Activated CD4-positive, alpha-beta T cell treated with anti-CD3 and anti-CD28 coated beads, Interleukin-2, amount 50 U/mL, for 24 hours (primary cell): ENCODE measurements around the gene GLB1L3.
"Not testable (repeated sequence)": the region's sequence is repeated elsewhere in the genome, so short reads cannot be mapped to it uniquely, and the experiment has no call there.

ENCODE experiments used
- DNase-seq, 2 donors: peaks; one replicate each; pipeline ENCODE4 v3.0.0-alpha.2; 2020; ENCODE audit warnings: low read depth in 1 of 2, low spot score in 1 of 2

GLB1L3 gene

DNA sequence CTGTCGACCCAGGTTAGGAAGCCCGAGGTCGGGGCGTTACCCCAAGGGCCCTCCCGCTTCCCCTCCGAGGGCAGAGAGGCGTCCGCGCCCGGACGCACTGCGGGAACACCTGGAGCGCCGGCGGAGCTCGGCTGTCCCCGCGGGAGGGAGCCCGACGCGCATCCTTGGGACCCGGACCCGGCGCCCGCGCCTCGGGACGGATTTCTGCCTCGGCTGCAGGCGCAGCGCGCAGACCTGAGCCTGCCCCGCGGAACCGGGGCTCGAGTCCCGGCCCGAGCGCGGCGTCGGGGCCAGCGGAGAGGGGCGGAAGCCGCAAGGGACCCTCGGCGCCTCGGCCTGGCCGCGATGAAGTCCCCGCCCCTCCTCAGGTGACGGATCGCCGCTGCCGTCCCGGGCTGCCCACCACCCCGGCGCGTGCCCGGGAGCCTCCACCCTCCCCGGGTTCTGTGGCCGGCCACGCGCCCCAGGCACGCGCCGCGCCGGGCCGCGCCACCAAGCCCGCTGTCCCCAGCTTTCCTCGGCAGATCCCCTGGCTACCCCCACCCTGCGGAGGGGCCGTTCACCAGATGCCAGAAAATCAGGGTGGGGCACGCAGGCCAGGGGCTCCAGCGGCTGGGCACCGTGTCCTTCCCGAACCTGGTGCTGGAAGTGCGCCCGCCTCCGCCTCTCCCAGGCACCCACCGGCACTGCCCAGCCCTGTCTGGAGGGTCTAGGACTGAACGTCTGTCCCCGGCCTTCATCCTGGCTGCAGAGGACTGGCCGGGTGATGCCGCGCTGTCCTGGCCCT is 410 bp downstream of the GLB1L3 start:
- no peak for DNase-seq

DNA sequence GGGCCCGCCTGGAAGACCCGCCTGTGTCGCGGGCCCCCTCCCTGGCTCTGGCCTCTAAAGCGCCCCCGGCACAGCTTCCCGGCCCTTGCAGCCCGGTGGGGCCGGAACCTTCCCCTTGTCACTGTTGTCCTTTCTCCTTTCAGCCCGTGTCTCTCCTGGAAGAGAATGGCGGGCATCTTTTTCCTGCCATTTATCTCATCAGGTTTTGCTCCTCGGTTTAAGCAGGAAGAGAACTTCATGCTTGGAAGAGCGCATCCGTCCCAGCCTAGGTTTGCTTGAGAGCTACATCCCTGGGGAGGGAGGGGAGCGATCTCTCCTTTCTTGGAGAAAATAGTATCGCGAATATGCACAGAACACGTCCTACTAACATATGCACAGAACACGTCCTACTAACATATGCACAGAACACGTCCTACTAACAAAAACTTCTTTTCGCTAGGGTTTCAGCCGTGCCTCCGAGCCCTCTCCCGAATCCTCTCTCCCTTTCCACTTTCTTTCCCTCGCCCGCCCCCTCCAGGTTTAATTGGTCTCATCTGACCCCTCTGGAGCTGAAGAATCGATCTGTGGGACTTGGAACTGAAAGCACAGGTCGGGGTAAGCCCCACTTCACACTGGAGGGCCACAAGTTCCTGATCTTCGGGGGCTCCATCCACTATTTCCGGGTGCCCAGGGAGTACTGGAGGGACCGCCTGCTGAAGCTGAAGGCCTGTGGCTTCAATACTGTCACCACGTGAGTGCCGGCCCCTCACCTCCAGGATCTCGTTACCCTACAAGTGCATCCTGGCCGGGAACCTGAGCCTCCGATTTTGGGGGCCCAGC is 1.2 kb downstream of the GLB1L3 start:
- no peak for DNase-seq

DNA sequence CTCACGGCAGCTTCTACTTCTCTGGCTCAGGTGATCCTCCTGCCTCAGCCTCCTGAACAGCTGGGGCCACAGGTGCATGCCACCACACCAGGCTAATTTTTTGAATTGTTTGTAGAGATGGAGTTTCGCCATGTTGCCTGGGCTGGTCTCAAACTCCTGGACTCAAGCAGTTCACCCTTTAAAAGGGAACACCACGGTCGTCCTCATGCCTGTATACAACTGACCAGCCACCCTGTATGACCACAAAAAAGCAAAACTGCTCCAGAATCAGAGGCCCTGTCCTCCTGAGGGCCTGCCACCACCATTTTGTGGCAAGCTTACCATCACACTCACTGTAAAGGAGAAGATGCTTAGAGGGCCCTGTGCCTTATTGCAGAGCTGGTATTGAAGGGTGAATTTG is 2.2 kb downstream of the GLB1L3 start:
- DNase-seq = no peak

DNA sequence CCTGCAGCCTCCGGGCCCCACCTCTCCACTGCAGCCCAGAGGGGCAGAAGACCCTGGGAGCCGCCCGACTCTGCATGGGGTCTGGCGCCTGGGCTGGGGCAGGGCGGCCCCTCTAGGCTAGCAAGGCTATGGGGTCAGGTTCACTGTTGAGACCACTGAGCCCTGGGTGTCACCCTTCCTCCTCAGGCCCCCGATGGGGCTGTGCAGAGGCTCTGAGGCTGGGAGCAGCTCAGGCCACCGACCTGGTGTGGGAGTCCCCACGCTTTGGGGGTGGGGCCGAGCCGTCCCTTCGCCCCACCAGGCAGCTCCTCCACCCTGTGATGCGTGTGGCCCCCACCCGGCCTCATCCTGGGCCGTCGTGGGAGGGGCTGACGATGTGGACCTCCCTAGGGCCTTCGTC is 5.5 kb downstream of the GLB1L3 start:
- DNase-seq = not testable (repeated sequence)

DNA sequence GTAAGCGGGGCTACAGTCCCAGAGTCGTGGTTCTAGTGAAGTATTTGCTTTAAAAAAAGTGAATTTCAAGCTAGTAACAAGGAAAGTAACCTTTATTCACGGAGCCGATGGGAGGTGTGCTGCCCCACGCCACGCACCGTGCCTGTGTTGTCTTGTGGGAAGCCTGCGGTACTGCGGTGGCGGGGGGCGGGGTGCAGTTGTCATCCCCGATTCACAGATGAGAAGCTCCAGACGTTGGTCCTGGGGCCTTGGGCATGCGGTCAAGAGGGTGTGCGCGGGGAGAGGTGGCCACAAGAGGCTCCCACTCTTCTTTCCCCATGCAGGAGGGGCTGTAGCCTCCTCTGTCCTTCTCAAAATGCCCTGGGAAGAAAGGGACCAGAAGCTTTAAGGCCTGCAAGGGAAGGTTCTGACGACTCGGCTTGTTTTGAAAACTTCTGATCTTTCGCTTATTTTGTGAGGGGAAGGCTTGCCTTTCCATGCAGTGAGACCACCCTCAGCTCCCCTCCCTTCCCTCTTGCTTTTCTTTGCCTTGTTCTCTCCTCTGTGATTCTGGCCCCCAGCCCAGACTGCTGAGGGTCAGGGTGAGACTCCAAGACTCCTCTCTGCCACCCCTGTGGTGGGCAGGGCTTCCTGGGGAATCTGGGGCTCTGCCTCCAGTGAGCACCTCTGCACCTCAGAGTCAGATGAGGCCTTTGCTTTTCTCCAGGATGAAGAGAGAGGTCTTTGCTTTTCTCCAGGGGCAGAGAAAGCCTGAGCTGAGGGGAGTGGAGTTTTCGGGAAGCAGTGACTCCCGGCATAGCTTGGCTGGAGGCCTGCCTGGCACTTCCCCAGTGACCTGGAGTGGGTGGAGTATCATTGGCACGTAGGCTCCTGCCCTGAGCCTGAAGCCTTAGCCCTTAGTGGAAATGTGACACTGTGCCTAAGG is 6.2 kb downstream of the GLB1L3 start:
- DNase-seq = no peak

DNA sequence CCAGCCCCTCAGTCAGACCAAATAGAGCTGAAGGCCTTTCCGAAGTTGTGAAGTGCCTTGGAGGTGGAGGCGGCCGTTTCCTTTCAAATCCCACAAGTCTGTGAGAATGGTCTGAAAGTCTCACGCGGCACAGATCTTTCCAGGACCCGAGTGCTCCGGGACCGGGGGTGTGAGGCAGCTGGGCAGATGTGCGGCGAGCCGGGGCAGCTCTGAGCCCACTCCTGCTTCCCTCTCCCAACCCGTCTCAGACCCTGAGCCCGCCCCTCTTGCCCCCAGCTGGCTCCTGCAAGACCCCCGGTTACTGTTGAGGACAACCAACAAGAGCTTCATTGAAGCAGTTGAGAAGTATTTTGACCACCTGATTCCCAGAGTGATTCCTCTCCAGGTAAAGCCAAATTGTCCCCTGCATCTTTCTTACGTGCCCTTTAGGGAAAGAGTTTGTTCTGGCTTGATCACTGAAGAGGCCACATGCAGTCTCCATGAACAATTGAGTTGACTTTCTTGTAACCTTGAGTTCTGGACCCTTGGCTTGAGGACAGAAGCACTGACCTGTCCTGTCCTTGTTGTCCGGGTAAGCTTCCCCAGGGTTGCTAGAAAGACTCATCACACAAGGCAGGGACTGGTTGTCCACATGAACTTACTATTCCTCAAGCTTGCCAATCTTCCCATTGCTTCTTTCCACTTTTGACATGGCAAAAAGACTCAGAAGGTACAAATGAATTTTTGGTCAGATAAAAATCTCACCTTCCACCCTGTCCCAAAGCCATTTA is 7.5 kb downstream of the GLB1L3 start:
- DNase-seq = no peak

DNA sequence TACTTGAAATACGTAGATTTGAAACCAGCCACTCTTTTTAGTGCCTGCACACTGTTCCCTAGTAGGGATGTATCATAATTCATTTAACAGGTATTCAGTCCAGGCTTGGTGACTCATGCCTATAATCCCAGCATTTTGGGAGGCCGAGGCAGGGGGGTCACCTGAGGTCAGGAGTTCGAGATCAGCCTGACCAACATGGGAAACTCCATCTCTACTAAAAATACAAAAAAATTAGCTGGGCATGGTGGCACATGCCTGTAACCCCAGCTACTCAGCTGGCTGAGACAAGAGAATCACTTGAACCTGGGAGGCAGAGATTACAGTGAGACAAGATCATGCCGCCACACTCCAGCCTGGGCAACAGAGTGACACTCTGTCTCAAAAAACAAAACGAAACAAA is 8.2 kb downstream of the GLB1L3 start:
- not testable (repeated sequence) for DNase-seq

DNA sequence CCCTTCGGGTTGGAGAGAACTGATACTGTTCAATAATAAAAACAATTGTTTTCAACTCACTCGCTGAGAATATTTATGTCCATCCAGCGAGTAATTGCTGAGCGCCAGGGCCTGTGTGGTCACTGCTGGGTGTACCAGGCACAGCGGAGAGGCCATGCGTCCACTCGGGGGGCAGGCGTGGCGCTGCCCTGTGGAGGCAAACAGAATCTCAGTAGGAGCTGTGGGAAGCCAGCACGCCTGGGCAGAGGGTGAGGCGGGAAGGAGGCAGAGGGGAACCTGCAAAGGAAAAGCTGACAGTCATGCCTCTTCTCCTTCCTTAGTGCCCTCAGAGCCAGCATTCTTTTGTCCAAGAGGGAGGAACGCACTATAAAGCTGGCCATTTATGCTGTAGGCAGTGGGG is 11.4 kb downstream of the GLB1L3 start:
- no peak for DNase-seq

DNA sequence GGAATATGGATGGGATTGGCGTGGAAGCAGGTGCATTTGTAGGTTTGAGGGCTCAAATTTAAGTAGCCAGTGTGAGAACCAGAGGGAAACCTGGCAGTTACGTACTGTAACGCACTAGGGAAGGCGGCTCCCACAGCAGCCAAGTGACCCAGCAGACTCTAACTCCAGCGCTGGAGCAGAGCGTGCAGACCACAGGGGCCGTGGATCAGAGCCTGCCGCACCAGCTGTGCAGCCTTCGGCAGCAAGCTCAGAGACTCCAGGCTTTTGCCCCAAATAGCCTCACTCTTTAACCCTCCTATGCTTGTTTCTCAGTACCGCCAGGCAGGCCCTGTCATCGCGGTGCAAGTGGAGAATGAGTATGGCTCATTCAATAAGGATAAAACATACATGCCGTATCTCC is 12.3 kb downstream of the GLB1L3 start:
- no peak for DNase-seq

DNA sequence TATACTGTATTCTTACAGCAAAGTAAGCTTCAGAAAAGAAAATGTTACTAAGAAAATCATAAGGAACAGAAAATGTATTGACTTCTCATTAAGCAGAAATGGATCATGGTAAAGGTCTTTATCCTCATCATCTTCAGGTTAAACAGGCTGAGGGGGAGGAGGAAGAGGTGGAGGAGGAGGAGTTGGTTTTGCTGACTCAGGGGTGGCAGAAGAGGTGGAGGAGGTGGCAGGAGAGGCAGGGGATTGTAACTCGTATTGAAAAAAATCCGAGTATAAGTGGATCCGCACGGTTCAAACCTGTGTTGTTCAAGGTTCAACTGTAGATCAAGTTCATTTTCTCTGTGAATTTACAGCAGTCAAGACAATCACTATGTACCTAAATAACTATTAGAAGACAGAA is 13.0 kb downstream of the GLB1L3 start:
- no peak for DNase-seq

DNA sequence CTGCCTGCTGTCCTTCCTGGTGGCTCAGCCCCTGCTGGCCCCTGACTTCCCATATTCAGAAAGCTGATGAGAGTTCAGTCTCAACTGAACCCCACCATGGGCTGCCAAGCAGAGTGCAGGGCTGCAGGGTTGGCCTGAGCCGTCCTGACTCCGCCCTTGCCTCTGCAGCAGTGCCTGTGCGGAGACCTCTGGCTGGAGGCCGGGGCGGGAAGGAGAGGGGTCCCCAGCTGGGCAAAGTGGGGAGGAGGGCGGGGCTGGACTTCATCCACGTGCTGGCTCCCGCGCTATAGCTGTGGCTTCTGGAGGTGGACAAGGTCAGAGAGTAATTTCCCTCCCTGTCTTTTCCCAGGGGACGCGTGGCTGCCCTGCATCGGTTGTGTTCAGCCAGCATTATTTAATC is 13.6 kb downstream of the GLB1L3 start:
- no peak for DNase-seq

DNA sequence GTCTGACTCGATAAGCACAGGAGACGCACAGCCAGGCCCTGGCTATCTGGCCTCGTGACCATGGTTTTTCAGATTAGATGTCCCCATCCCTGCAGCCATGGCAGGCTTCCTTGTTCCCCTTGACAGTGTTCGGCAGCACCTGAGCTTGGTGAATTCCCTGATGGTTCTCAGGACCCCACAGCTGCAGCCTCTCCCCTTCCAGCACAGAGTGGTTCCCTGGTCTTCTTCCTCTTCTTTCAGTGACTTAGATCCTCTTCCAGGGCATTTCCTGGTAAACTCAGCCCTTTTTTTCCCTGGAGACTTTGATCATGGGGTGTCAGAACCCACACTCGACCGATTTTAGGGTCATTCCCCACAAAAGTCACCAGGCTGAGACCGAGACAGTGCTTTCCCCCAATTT is 14.5 kb downstream of the GLB1L3 start:
- DNase-seq = no peak

DNA sequence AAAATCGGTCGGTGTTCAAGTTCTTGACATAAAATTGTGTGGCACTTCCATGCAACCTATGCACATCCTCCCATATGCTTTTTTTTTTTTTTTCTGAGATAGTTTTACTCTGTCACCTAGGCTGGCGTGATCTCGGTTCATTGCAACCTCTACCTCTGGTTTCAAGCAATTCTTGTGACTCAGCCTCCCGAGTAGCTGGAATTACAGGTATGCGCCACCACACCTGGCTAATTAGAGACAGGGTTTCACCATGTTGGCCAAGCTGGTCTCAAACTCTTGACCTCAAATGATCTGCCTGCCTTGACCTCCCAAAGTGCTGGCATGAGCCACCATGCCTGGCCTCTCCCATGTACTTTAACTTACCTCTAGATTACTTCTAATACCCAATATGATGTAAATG is 15.0 kb downstream of the GLB1L3 start:
- DNase-seq = no peak

DNA sequence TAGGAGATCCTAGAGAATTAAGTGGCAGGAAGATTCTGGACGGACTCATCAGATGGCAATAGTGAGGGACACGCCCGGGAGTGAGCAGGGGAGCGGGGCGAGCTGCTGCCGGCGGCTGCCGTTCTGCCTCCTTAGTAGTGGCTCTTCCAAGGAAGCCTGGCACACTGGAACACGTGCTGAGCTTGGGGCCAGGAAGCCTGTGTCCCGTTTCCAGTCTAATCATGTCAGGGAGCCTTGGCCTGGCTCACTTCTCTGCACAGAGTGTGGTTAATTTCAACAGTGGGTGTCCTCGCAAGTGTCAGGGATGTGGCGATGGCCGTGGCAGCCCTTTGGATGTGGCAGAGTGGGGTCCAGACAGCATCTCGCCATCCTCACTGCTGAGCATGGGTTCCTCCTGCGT is 16.5 kb downstream of the GLB1L3 start:
- DNase-seq = no peak

DNA sequence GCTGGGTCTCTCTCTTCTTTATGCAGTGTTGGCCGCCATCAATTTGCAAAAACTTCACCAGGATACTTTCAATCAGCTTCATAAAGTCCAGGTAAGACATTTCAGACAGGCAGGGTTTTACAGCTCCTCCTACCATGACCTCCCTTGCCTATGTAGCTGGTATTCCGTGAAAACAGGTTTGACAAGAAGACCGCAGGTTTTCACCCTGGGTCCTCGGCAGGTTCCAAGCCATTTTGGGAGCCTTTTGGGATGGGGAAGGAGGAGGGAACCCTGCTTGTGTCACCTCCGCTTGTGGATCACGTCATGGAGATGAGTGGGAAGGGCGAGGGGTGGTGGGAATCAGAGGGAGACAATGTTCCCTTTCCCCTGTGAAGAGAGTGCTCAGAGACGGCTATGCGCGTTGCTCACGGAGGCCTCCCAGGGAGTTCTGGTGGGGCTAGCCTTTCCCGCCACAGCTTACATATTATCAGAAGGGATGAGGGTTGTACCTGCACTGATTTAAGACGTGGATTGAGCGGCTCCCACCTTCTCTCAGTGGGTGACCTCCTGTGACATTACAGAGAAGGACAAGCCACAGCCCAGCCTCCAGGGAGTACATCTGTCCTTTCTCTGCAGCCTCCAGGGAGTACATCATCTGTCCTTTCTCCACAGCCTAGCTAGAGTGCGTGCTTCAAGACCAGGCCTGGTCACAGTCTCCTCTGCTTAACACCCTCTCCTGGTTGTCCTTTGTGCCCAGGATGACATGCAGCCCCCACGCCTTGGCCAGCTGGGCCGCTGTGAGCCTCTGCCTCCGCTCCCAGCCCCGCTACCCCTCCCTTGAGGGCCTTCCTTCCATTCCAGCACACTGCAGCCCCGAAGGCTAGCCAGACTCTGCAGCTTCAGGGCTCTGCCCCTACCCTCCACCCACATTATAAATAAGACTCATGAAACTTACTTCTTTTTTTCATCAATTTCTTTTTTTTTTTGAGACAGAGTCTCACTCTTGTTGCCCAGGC is 17.2 kb downstream of the GLB1L3 start:
- DNase-seq = no peak

DNA sequence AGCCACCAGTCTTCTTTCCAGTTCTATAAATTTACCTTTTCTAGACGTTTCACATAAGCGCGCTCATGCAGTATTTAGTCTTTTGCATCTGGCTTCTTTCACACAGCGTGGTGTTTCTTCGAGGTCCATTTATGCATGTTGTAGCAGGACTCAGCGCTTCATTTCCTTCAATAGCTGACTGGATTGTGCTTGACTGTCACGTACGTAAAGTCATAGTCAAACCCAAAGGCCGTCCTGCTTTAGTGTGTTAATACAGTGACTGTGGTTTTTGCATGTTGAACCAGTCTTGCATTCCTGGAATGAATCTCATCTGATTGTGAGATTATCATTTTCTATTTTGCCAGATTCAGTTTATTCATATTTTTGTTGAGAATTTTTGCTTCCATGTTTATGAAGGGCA is 18.5 kb downstream of the GLB1L3 start:
- no peak for DNase-seq

DNA sequence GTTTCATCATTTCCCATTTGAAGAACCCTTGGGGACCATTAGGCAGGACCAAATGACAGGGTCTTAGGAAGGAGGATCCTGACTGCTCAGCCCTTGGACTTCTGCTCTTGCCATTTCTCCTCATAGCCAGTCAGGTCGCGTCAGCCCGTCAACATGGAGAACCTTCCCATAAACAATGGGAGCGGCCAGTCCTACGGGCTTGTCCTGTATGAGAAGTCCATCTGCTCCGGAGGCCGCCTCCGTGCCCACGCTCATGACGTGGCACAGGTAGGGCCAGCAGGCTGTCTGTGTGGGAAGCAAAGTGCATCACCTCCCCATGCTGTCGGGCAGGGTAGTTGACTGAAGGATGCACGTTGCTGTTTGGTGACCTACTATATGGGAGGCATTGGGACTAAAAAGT is 36.0 kb downstream of the GLB1L3 start:
- DNase-seq = no peak

DNA sequence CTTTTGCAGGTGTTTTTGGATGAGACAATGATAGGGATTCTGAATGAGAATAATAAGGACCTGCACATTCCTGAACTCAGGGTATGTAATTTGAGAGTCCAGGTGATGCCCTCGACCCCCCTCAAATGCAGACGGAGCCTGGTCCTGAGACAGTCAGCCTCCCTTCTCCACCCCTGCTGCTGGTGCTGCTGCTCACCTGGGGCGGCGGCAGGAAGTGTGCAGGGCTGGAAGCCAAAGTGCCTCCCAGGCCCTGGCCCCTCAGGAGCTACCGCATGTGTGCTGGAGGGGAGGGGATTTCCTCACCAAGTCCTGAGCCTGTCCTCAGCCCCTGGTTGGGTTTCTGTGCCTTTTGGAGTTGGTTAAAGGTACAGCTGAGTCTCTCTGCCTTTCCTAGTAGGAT is 36.6 kb downstream of the GLB1L3 start:
- DNase-seq = no peak

DNA sequence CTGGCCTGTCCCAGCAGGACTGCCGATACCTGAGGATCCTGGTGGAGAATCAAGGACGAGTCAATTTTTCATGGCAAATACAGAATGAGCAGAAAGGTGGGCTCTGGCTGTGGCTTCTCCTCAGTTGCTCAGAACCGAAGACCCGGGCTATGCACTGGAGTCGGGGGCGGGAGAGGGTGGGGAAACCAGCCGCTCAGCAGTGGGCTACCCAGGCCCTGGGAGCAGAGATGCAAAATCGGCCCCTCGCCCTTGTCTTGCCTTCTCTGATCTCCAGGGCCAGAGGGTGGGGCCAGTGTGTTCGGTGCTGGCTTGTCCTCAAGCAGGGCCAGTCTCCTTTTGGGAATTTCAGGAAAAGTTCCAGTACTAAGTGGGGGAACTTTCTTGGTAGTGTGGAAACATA is 37.2 kb downstream of the GLB1L3 start:
- DNase-seq = no peak
